ENCODE measurements around the gene DPEP1.
"Not testable (repeated sequence)": the region's sequence is repeated elsewhere in the genome, so short reads cannot be mapped to it uniquely, and the experiment has no call there.

The DPEP1 gene

DNA sequence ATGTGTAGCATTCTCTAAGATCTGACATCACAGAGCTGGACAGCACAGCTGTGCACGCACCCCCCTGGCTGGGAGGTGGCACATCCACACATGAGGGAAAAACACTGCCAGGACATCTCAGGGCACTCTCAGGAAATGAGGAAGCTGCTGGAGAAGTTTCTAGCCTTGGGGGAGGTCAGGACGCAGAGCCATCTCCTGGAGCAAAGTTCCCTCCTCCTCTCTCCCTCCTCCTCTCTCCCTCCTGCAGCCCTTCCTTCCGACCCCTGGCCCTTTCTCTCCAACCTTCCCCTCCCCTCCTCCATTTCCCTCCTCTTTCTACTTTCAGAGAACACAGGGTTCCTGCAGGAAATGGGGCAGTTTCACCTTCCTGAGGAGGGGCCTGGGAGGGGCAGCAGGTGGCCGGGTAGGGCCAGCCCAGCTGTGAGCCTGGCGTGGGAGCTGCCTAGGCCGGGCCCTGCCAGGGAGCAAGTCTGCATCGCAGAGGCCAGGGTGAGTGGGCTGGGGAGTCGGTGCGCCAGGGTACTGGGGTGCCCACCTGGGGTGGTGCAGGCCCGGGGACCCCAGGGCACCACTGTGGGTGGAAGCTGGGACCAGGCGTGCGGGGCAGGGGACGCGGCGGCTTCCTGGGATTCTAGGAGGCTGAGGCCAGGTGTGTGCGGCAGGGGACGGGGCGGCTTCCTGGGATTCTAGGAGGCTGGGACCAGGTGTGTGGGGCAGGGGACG, at the start of gene DPEP1:
Gene DPEP1, plus strand, starts transcription at position 412 of the 723 bp plus-strand sequence. CDS start 16,769 bp downstream, outside the sequence.
- no peak for DNase-seq (ENCODE audit: low read depth)

DNA sequence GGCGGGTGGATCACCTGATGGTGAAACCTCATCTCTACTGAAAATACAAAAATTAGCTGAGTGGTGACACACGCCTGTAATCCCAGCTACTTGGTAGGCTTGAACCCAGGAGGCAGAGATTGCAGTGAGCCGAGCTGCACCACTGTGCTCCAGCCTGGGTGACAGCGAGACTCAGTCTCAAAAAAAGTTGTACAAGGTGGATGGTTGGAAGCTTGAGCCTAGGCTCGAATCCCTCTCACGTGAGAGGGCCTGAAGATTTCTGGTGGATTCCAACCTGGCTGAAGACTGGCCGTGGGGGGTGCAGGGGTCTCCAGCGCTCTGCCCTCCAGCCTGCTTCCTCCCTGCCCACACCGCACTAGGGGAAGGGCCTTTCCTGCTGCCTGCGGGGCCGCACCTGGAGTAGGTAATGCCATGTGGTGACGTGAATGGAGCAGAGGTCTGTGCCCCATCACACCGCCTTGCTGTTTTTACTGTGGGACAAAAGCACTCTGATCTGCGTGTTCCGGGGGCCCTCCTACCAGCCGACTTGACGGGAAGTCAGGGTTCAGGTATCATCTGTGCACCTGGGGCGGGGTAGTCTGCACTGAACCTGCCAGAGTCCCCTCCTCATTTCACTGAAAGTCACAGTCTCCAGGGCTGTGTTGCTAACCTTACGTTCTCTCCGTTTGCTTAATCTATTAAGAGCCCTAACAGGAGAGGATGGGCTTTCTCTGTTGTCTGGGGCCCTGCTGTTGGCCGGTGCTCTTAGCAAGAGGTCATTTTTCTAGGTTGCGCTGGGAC, 48.8 kb upstream of the DPEP1 start:
- no peak for DNase-seq (ENCODE audit: low read depth)

DNA sequence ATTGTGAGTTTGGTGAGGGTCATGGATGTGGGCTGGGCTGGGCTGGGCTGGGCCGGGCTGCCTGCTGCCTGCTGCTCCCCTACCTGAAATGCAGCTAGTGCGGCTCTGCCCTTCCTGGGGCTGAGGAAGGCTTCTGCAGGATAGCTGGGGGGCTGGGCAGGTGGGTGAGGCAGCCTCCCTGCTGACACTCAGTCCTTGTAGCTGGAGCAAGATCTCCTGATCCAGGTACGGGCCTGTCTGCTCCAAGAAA, 48.3 kb upstream of the DPEP1 start:
- DNase-seq (ENCODE audit: low read depth), result no peak

DNA sequence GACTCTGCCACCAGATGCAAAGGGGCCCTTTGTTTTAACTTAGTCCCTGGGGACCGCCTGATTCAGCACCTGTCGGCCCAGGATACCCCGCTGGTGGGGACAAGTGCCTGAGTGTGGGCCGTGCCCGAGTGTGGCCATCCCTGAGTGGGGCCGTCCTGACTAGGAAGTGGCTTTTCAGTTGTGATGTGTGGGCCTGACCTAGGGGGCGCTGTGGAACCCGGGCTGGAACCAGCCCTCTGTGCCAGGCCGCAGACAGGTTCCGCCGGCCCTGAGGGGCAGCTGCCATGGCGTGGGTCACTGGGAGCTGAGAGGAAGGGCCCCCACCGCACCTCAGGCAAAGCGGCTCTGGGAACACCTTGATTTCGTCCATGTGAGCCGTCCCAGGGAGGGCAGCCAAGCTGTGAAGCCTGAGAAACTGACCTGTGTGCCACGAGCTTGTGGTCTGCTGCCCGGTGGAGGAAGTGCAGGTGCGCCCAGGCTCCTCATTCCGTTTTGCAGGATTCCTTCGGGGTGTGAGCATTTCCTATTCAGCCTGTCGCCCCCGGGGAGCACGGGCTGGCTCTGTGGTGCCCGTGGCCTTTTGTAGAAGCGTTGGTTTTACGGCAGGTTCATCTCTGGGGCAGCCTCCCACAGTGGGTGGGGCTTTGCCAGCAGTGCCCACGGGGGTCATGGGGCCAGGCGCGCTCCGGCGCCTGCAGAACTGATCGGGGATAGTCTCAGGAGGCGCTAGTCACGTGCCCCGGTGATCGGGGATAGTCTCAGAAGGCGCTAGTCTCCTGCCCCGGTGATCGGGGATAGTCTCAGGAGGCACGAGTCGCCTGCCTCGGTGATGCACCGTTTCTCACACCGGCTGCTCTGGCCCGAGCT, 47.7 kb upstream of the DPEP1 start:
- no peak for DNase-seq (ENCODE audit: low read depth)

DNA sequence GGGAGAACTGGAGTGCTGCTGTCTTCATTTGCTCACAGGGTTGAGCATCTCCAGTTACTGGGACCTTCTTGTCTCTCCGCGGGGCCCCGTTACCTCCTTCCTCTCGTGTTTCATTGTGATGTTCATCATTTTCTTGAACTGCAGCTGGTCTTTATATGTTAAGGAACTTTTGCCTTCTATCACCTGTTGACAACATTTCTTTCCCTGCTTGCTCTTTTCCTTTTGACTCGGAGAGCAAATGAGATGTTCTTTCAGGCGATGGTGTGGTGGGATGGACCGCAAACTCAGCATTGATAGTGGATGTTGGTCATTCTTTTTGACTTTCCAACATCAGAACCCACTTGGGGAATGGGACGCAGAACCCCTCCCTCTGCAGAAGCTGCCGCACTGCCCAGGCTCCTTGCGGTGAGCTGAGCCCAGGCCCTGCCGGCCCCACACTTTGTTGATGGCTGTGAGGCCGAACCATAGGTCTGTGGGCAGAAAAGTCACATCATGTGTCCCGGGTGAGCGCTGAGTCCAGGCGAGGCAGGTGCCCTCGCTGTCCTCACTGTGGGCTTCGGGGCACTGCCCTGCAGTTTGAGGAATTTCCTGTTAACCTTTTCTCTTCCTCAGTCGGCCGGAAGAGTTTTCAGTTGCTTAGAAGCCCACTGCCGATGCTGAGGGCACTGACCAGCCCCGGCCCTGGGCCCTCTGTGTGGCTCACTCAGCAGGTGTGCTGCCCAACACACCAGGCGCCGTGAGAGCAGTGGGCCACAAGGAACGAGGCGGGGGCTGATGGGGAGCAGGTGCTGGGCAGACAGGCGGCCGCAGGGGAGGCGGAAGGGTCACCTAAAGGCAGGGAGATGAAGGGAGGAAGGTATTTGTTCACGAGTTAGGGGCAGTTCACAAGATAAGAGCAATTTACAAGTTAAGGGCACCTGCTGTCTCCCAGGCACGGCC, 45.5 kb upstream of the DPEP1 start:
- DNase-seq (ENCODE audit: low read depth), result no peak

DNA sequence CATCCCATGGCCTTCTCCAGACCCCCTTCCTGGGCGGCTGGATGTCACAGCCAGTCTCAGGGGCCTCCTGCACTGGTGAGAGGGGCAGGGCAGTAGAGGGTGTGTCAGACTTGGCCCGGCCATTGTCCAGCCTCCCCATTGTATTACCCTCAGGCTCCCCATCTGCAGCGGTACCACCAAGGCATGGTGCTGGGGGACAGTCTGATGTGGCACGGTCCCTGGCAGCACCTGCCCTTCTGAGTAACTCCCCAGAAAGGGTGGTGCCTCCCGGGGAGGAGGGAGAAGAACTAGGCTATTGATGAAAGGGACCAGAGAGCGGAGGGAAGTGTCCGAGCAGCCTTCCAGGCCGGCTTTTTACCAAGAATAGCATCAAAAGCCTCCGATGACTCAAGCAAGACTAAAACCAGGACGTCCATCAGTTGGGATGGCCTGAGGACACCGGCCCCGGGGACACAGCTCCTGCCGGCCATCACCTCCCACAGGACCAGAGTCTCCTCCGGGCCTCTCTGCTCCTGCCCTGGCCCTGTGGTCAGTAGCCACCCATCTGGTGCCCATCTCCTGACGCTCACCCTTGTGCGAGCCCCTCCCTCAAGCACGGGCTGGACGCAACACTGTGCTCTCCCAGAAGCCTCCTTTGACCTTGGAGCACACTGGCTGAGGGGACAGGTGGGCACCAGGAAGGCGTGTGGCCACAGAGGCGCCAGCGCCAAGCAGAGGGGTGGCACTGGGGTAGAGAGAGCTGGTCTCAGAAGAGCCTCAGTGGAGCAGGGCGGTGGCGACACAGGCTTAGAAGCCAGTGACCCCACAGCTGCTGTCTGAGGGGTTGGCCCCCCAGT, 43.7 kb upstream of the DPEP1 start:
- DNase-seq (ENCODE audit: low read depth), result no peak

DNA sequence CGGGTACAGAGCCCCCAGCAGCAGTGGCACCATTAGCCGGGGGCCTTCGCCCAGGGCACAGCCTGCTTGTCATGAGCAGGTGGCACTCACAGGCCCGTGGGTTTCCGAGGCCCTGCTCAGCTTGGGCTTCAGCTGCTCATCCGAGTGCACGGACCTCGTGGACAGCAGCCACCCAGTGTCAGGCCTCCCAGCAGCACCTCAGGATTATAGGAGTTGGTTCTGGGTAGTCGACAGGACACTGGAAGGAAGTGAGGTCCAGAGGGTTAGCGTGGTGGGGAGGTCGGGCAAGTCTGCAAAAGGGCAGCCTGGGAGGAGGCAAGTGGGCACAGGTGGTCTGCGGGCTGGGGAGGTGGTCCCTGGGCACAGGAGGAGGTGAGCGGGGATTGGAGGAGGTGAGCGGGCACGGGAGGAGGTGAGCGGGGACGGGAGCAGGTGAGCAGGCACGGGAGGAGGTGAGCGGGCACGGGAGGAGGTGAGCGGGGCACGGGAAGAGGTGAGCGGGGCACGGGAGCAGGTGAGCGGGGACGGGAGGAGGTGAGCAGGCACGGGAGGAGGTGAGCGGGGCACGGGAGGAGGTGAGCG, 43.0 kb upstream of the DPEP1 start:
- no peak for DNase-seq (ENCODE audit: low read depth)

DNA sequence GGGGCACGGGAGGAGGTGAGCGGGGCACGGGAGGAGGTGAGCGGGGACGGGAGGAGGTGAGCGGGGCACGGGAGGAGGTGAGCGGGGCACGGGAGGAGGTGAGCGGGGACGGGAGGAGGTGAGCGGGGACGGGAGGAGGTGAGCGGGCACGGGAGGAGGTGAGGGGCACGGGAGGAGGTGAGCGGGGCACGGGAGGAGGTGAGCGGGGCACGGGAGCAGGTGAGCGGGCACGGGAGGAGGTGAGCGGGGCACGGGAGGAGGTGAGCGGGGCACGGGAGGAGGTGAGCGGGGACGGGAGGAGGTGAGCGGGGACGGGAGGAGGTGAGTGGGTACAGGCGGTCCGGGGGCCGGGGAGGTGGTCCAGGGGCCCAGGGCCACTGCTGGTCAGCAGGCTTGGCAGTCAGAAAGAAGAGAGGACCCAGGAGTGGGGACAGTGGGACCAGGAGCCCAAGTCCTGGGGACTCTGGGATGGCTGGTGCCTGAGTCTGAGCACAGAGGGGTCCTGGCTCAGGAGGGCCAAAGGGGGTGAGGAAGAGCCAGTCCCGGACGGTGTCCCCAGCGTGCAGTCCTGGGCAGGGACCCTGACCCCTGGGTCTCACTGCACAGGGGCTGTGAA, 42.4 kb upstream of the DPEP1 start:
- not testable (repeated sequence) for DNase-seq (ENCODE audit: low read depth)

DNA sequence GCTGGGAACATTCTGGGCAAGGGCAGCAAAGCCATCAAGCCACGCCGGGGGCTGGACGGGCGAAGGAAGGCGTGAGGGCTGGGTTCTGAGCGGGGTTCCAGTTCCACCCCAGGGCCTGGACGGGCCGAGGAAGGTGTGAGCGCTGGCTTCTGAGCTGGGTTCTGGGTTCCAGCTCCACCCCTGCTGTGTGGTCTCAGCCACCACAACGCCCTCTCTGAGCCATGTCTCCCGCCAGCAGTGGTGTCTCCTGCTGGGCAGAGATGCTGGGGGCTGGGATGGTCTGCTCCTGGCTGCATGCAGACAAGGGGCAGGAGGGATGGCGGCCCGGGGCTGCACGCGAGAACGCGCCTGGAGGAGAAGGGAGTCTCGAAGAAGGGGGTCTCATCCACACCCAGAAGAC, 41.8 kb upstream of the DPEP1 start:
- DNase-seq (ENCODE audit: low read depth), result no peak

DNA sequence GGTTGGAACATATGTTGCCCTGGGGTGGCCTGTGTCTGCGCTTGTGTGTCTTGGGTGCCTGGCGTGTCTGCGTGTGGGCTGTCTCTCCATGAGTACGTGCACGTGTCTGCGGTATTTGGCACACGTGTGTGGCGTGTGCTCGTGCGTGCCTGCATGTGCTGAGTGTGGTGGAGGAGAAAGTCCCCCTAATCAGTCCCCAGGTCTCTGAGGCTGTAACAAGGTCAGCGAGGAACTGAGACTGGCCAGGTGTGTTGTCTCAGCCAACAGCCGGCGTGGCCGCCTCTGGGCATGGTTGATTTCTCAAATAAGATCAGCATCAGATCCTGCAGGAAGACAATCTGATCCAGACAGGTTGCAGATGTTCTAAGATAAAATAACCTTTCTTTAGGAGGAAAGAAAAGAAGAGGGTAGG, 41.4 kb upstream of the DPEP1 start:
- DNase-seq (ENCODE audit: low read depth), result no peak

DNA sequence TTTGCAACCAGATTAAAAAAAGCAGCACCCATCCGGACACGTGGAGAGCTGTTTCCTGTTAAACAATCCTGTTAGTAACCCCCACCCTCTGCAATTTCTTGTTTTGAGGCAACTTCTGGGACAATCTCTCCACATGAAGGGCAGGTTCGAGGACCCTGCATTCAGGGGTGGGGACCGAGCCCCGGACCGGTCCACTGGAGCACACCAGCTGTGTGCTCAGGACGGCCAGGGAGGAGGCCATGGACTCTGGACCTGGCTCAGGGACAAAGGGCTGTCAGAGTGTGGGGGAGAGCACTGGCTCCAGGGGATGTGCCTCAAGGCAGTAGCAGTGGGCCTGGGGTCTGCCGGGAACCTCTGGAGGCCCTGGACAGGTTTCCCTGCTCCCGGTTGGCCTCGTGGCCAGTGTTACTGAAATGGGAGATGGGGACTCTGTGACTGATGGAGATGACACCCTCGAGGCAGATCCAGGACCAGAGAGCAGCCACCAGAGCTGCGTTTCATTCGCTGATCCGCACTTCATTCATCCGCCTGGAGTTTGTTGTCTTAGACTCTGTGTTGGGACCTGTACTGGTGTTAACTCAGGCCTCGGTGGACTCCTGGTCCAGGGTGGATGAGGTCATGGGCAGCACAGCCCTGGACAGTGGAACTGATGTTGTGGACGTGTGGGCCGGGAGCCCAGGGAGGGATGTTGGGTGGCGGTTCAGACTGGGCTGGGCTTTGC, 40.8 kb upstream of the DPEP1 start:
- no peak for DNase-seq (ENCODE audit: low read depth)

DNA sequence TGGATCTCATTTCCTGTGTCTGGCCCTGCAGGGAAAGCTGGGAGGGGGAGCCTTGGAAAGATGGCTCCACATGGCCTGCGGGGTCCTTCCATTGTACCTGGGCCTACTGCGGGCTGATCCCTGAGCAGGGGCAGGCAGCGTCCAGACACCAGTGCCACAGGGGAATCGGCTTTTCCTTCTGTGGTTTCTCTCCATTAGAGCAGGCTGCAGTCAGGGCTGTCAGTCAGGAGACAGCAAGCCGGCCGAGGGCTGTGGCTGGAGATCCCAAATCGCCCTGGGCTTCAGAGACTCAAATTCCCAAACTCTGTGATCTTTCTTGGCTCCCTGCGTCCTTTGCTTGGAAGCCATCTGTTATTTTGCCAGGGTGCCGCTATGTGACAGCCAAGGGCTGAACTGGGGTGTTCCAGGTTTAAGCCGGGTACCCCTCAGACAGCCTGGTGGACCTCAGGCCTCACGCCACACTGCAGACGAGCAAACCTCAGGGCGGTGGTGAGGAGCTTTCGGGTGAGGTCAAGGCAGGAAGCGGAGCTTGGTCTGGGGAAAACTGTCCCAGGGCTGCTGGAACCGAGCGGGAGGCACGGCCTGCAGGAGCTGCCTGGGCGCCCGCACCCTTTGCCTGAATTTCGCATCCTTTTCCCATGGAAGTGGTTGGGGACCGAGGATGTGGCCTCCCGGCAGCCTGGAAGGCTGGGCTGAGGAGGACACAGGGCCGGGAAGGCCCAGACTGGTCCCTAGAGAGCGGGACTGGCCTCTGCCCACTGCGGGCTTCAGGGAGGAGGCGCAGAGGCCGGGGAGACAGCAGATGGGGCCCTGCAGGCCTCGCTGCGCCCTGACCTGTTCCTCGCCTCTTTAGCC, 39.4 kb upstream of the DPEP1 start:
- DNase-seq (ENCODE audit: low read depth), result no peak

DNA sequence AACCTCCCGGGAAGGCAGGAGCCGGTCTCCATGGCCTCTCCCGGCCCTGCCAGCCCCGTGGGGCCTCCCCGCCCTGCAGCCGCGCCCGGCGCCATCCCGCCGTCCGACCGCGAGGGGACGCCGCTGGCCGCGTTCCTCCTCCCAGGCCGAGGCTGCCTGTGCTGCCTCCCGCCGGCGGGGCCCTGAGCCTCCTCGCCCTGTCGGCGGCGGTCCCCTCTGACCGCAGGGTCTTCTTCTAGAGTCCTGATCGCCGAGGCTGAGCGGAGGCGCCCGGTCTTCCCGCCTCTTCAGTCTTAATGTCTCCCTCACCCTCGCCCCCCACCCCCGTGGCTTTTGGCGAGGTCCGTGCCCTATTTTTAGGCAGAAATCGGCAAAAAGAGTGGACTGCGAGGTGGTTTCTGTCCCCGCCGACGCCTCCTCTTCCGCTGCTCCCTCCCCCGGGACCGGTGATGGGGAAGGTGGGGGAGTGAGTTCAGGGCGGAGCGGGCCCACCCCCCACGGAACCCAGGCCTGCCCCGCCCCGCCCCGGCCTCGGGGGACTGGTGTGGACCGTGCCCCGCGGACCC, 38.7 kb upstream of the DPEP1 start:
- no peak for DNase-seq (ENCODE audit: low read depth)

DNA sequence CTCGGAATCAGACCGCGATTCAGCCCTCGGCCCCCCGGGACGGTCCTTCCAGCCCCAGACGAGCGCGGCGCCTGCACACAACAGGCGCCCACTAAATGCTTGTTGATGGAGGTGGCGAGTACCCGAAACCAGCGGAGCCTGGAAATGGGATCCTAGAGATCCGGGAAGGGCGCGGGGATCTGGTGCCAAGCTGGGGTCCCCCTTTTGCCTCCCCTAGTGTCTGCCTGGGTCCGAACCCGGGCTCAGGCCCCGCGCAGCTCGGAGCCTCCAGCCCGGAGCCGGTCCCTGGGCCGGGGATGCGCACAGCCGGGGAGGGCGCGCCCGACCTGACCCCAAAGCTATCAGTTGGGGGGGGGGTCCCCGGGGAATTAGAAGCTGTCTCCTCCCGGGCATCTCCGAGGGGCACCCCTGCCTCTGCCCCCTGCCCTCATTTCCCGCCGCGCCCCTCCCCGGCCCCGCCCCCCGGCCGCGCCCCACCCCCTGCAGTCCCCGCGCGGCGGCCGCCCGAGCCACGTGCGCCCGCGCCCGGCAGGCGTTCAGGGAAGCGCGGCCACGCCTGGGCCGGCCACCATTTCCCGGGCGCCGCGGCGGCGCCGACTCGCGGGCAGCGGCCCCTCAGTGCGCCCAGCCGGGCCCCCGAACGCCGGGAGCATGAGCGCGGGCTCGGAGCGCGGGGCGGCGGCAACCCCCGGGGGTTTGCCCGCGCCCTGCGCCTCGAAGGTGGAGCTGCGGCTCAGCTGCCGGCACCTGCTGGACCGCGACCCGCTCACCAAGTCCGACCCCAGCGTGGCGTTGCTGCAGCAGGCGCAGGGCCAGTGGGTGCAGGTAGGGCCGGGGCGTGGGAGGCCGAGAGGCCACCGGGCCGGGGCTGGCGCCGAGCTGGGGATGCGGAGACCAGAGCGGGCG, 37.9 kb upstream of the DPEP1 start, which contains the start of gene CPNE7:
Gene CPNE7, plus strand, starts transcription at position 512 of the 906 bp plus-strand sequence. Its CDS starts 140 bp downstream, at position 652.
- DNase-seq (ENCODE audit: low read depth), result no peak

DNA sequence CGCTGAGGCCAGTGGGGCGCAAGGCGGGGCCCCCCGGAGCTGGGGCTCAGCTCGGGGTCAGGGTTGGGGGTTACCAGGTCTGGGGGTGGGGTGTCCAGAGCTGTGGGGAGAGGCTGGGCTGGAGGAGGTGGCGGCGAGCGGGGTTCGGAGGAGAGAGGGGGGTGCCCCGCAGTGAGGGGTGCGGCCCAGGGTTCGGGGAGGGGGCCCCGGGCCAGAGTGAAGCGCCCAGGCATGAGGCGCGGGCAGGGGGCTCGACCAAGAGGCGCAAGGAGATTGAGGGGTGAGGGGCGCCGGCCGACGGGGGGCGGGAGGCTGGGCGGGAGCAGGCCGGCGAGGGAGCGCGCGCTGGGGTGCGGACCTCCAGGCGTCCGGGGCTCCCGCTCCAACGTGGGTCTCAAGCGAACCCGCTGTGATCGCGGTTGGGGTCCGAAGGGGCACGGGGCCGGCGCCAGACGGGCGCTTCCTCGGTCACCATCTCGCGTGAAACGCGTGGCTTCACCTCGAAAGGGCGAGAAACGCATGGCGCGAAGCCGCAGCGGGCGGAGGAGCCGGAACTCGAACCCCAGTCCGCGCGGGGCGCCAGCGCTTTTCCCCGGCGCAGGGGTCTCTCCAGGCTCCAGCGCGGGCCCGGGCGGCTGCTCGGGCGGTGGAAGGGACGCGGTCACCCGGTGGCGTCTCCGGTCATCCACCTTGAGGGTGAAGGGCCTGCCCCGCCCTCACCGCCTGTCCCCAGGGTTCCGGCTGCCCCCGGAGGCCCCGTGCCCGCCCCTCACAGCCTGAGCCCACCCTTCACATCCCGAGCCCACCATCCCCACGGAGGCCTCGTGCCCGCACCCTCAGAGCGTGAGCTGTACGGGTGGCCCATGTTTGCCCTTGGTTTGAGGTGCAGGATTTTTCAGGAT, 37.0 kb upstream of the DPEP1 start:
- no peak for DNase-seq (ENCODE audit: low read depth)

All from GM04503 (cell line).